T-helper 1 cell treated with Interleukin-12 subunit alpha and Interleukin-12 subunit beta and Interleukin-4 antibody, amounts not matched to agents 30 ng/mL and 1 ng/mL, for 36 hours (primary cell): Measurements from ENCODE around the gene EXOC6B. TPM values are rescaled to one million over a fixed set of nuclear protein-coding genes. Genes with fewer than 3 reads are reported as not detected.

Source experiments
- intact Hi-C: fragments of 100-400 bp; cut with micrococcal nuclease; formaldehyde crosslinking; loops from one replicate; pipeline ENCODE4 v1.15.1; 2024
- total RNA-seq: library from RNA; stranded (reverse); gene quantifications from 2 replicates; pipeline ENCODE4 v1.2.3, GENCODE V29; 2022

EXOC6B gene
- 12.9 and 15.2 TPM in 2 replicates for total RNA-seq

GRCh38 chr2:72825257-72826155, at the start of gene EXOC6B:
Gene EXOC6B, minus strand, starts transcription at chr2:72826033.
- intact Hi-C loops: loop anchor here (1.0 to 10.0 kb wide), 9 partner anchors 37 to 1598 kb away; partner anchors contain the start of genes ALMS1, CCT7, EGR4 and PAIP2B

- intact Hi-C loops: no loop called here
Observed at GRCh38 chr2:72871880-72872279, 46.0 kb upstream of the EXOC6B start.

GRCh38 chr2:72871060-72871459, 45.2 kb upstream of the EXOC6B start:
- intact Hi-C loops: no loop called here

- intact Hi-C loops: loop anchor here (5.0 kb wide), 1 partner anchor 63 kb away; no protein-coding TSS in a partner anchor
Observed at GRCh38 chr2:72864500-72864899, 38.7 kb upstream of the EXOC6B start.

- intact Hi-C loops: loop anchor here (2.0 to 5.0 kb wide), 2 partner anchors 24 to 64 kb away; partner anchors contain the start of gene SPR
Observed at GRCh38 chr2:72863046-72863445, 37.2 kb upstream of the EXOC6B start.

GRCh38 chr2:72862239-72862988, 36.6 kb upstream of the EXOC6B start:
- intact Hi-C loops: loop anchor here (1.0 to 5.0 kb wide), 5 partner anchors 24 to 251 kb away; partner anchors contain the start of gene SPR

- intact Hi-C loops: loop anchor here (5.0 kb wide), 1 partner anchor 67 kb away; no protein-coding TSS in a partner anchor
Observed at GRCh38 chr2:72859831-72860262, 34.0 kb upstream of the EXOC6B start.

- intact Hi-C loops: no loop called here
Observed at GRCh38 chr2:72851333-72851732, 25.5 kb upstream of the EXOC6B start.

GRCh38 chr2:72849138-72849462, 23.3 kb upstream of the EXOC6B start:
- intact Hi-C loops: no loop called here

- intact Hi-C loops: no loop called here
Observed at GRCh38 chr2:72848436-72849137, 22.8 kb upstream of the EXOC6B start.

GRCh38 chr2:72847534-72848315, 21.9 kb upstream of the EXOC6B start:
- intact Hi-C loops: no loop called here

- intact Hi-C loops: no loop called here
Observed at GRCh38 chr2:72846171-72847095, 20.6 kb upstream of the EXOC6B start.

GRCh38 chr2:72843301-72843700, 17.5 kb upstream of the EXOC6B start:
- intact Hi-C loops: loop anchor here (5.0 kb wide), 1 partner anchor 51 kb away; no protein-coding TSS in a partner anchor

GRCh38 chr2:72841462-72842125, 15.8 kb upstream of the EXOC6B start:
- intact Hi-C loops: loop anchor here (5.0 kb wide), 1 partner anchor 49 kb away; no protein-coding TSS in a partner anchor

GRCh38 chr2:72840066-72840465, 14.2 kb upstream of the EXOC6B start:
- intact Hi-C loops: loop anchor here (5.0 kb wide), 1 partner anchor 48 kb away; no protein-coding TSS in a partner anchor

- intact Hi-C loops: no loop called here
Observed at GRCh38 chr2:72837171-72837570, 11.3 kb upstream of the EXOC6B start.

- intact Hi-C loops: no loop called here
Observed at GRCh38 chr2:72835403-72835802, 9.6 kb upstream of the EXOC6B start.

GRCh38 chr2:72834596-72834995, 8.8 kb upstream of the EXOC6B start:
- intact Hi-C loops: no loop called here
